SKM-1 (cell line): ENCODE measurements around the gene PAPOLA.
"Not testable (repeated sequence)": the region's sequence is repeated elsewhere in the genome, so short reads cannot be mapped to it uniquely, and the experiment has no call there.

Source experiments
- DNase-seq: peaks from one replicate; lab custom pipeline; 2025; ENCODE audit not compliant: unreplicated experiment; lab: John Stamatoyannopoulos, UW

PAPOLA gene

GRCh38 chr14:96502621-96503305, 581 bp downstream of the PAPOLA start:
- no peak for DNase-seq

- DNase-seq: no peak
Observed at GRCh38 chr14:96503306-96503679, 1.1 kb downstream of the PAPOLA start.

GRCh38 chr14:96504353-96504752, 2.2 kb downstream of the PAPOLA start:
- not testable (repeated sequence) for DNase-seq

- no peak for DNase-seq
Observed at GRCh38 chr14:96507723-96508122, 5.5 kb downstream of the PAPOLA start.

- no peak for DNase-seq
Observed at GRCh38 chr14:96508900-96509299, 6.7 kb downstream of the PAPOLA start.

- no peak for DNase-seq
Observed at GRCh38 chr14:96509457-96510090, 7.4 kb downstream of the PAPOLA start.

GRCh38 chr14:96511146-96511545, 9.0 kb downstream of the PAPOLA start:
- DNase-seq: no peak

- DNase-seq: no peak
Observed at GRCh38 chr14:96511667-96512066, 9.5 kb downstream of the PAPOLA start.

GRCh38 chr14:96512122-96512521, 9.9 kb downstream of the PAPOLA start:
- no peak for DNase-seq

- DNase-seq: no peak
Observed at GRCh38 chr14:96512602-96513397, 10.6 kb downstream of the PAPOLA start.

GRCh38 chr14:96514694-96515093, 12.5 kb downstream of the PAPOLA start:
- no peak for DNase-seq

- DNase-seq: no peak
Observed at GRCh38 chr14:96515731-96516130, 13.5 kb downstream of the PAPOLA start.

GRCh38 chr14:96516351-96516750, 14.2 kb downstream of the PAPOLA start:
- no peak for DNase-seq

- DNase-seq: no peak
Observed at GRCh38 chr14:96519970-96520369, 17.8 kb downstream of the PAPOLA start.

GRCh38 chr14:96525452-96525851, 23.3 kb downstream of the PAPOLA start:
- no peak for DNase-seq

- DNase-seq: no peak
Observed at GRCh38 chr14:96532632-96533031, 30.4 kb downstream of the PAPOLA start.

- no peak for DNase-seq
Observed at GRCh38 chr14:96536807-96537206, 34.6 kb downstream of the PAPOLA start.

GRCh38 chr14:96538097-96538989, 36.2 kb downstream of the PAPOLA start:
- DNase-seq: no peak

- no peak for DNase-seq
Observed at GRCh38 chr14:96538990-96539317, 36.8 kb downstream of the PAPOLA start.

GRCh38 chr14:96554315-96554910, 52.2 kb downstream of the PAPOLA start:
- no peak for DNase-seq

GRCh38 chr14:96559571-96559970, 57.4 kb downstream of the PAPOLA start:
- DNase-seq: no peak
